ENCODE measurements around the gene ZBTB40. TPM values are rescaled to one million over a fixed set of nuclear protein-coding genes. Genes with fewer than 3 reads are reported as not detected.

Gene ZBTB40
- total RNA-seq, 1 donor from 2014 or later = 13.0 TPM

DNA sequence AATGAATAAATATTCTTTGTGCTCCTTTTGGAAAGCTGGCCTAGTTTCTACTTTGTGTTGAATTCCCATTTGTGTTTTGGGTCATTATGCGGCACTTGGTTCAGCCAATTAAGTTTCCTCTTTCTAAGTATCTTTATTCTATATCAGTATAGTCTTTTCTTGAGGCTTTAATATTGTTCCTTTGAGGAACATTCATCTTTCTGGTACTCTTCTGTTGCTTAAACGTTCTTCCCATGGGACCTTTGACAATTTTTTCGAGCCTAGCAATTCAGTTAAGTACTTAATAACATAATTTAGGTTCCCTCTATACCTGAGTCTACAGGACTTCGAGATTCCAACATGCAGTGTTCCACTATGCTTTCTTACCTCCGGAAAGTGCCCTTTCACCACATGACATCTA, 24.9 kb downstream of the ZBTB40 start:
- H3K36me3 ChIP-seq = no peaks in the 10 kb centered on the region
- DNase-seq (ENCODE audit: low spot score in 2 of 2) = no peak
- H3K27me3 ChIP-seq = no peaks in the 10 kb centered on the region
- peaks cover 2 to 7% of the 10 kb centered on the region in 2 donors for H3K4me1 ChIP-seq
- H3K4me3 ChIP-seq = no peak overlapping the region
- intact Hi-C loops (cut with DNase I) = no loop called here
- no peak for TF ChIP-seq CTCF (IDR thresholded peaks at IDR 0.05)
- H3K9me3 ChIP-seq = no peaks in the 10 kb centered on the region
- no peak overlapping the region for H3K27ac ChIP-seq

DNA sequence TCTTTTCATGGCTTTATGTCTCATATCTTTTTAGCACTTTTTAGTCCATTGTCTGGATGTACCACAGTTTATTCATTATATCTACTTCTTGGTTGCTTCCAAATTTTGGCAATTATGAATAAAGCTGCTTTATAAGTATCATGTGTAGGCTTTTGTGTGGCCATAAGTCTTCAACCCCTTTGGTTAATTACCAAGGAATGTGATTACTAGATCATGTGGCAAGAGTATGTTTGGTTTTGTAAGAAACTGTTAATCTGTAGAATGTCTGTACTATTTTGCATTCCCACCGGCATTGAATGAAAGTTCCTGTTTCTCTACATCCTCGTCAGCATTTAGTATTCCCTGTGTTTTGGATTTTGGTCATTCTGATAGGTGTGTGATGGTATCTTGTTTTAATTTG, 31.5 kb downstream of the ZBTB40 start:
- TF ChIP-seq CTCF (IDR thresholded peaks at IDR 0.05) = no peak
- no peaks in the 10 kb centered on the region for H3K27me3 ChIP-seq
- DNase-seq (ENCODE audit: low spot score in 2 of 2) = no peak
- peaks cover 0 to 4% of the 10 kb centered on the region in 2 donors for H3K9me3 ChIP-seq
- intact Hi-C loops (cut with DNase I) = no loop called here
- H3K4me3 ChIP-seq = no peak overlapping the region
- no peaks in the 10 kb centered on the region for H3K4me1 ChIP-seq
- H3K27ac ChIP-seq = no peak overlapping the region
- H3K36me3 ChIP-seq = no peaks in the 10 kb centered on the region

DNA sequence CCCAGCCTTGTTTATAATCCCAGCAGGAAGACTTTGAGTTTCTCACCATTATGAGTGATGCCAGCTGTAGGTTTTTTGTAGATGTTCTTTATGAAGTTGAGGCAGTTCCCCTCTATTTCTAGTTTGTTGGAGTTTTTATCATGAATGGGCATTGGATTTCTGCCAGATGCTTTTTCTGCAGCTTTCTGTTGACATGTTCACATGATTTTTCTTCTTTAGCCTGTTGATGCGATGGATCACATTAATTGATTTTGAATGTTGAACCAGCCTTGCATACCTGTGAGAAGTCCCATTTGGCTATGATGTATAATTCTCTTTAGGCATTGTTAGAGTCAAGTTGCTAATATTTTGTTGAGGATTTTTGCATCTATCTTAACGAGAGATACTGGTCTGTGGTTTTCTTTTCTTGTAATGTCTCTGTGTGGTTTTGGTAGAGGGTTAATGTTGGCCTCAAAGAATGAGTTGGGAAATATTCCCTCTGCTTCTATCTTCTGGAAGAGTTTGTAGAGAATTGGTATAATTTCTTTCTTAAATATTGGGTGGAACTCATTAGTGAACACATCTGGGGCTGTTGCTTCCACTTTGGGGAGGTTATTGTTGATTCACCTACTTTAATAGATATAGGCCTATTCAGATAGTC, 33.2 kb downstream of the ZBTB40 start:
- Histone ChIP-seq H3K27ac (no peak overlapping the region), H3K4me3 (no peak overlapping the region), H3K36me3 (no peaks in the 10 kb centered on the region), H3K27me3 (no peaks in the 10 kb centered on the region), H3K9me3 (peaks cover 0 to 4% of the 10 kb centered on the region in 2 donors), H3K4me1 (no peaks in the 10 kb centered on the region)
- intact Hi-C loops (cut with DNase I) = no loop called here
- no peak for TF ChIP-seq CTCF (IDR thresholded peaks at IDR 0.05)
- no peak for DNase-seq (ENCODE audit: low spot score in 2 of 2)

DNA sequence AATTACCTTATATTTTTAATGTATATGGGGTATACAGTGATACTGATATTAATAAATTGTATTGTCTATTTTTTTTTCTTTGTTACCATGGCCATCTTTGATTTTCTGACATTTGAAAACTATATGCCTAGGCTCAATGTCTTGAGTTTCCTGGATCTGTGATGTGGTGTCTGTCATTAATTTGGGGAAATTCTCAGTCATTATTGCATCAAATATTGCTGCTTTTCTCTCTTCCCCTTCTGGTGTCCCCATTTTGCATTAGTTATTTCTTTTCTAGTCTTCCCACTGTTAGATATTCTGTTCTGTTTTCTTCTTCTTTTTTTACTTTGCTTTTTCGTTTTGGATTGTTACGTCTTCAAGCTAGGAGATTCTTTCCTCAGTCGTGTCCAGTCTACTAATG, 33.8 kb downstream of the ZBTB40 start:
- Histone ChIP-seq H3K4me1 (no peaks in the 10 kb centered on the region), H3K27me3 (no peaks in the 10 kb centered on the region), H3K4me3 (no peak overlapping the region), H3K9me3 (peaks cover 0 to 4% of the 10 kb centered on the region in 2 donors), H3K36me3 (peaks cover 0 to 6% of the 10 kb centered on the region in 2 donors), H3K27ac (no peak overlapping the region)
- no peak for TF ChIP-seq CTCF (IDR thresholded peaks at IDR 0.05)
- intact Hi-C loops (cut with DNase I) = no loop called here
- no peak for DNase-seq (ENCODE audit: low spot score in 2 of 2)

- Histone ChIP-seq H3K9me3 (peaks cover 0 to 4% of the 10 kb centered on the region in 2 donors), H3K36me3 (peaks cover 5 to 9% of the 10 kb centered on the region in 2 donors), H3K4me3 (no peak overlapping the region), H3K4me1 (no peaks in the 10 kb centered on the region), H3K27me3 (no peaks in the 10 kb centered on the region), H3K27ac (no peak overlapping the region)
- no peak for TF ChIP-seq CTCF (IDR thresholded peaks at IDR 0.05)
- no peak for DNase-seq (ENCODE audit: low spot score in 2 of 2)
- intact Hi-C loops (cut with DNase I) = no loop called here
These were observed 36.1 kb downstream of the ZBTB40 start for GRCh38 chr1:22487781-22488180.

DNA sequence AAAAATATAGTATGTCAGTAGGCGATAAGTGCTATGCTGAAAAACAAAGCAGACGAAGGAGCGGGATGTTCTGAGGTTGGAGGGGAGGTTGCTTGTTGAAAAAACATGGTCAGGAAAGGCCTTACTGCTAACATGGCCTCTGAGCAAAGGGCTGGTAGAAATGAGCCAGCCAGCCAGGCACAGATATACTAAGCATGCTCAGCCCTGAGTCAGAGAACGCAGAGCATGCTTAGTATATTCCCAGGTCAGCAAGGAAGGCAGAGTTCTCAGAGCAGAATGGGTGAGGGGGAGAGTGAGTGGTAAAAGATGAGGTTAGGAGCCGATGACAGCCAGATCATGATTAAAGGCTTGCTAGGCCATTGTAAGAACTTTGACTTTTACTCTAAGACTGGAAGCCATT, 36.7 kb downstream of the ZBTB40 start:
- Histone ChIP-seq H3K27me3 (no peaks in the 10 kb centered on the region), H3K9me3 (peaks cover 0 to 4% of the 10 kb centered on the region in 2 donors), H3K27ac (no peak overlapping the region), H3K4me3 (no peak overlapping the region), H3K4me1 (no peaks in the 10 kb centered on the region), H3K36me3 (peaks cover 5 to 9% of the 10 kb centered on the region in 2 donors)
- DNase-seq (ENCODE audit: low spot score in 2 of 2) = no peak
- no peak for TF ChIP-seq CTCF (IDR thresholded peaks at IDR 0.05)
- intact Hi-C loops (cut with DNase I) = no loop called here
